RWPE2 (cell line): Measurements from ENCODE around the gene FGF8.

ENCODE experiments used
- ATAC-seq: fragments of 200-7000 bp; cut with Tn5 transposase; 3 replicates; pipeline ENCODE4 v1.9.1; 2021; ENCODE audit warnings: low read depth
- DNase-seq: peaks from one replicate; pipeline ENCODE4 v3.0.0-alpha.2; 2020; ENCODE audit warnings: low spot score
- H3K27ac ChIP-seq: fragments of 450-650 bp; 2 replicates; pipeline ENCODE4 v1.5.1; 2017; ENCODE audit warnings: mild to moderate bottlenecking; ENCODE audit not compliant: poor library complexity, severe bottlenecking
- H3K27me3 ChIP-seq: fragments of 250-450 bp; sonication (Bioruptor Pico); 2 replicates; pipeline ENCODE4 v1.5.1; 2021; ENCODE audit warnings: mild to moderate bottlenecking, moderate library complexity; ENCODE audit not compliant: insufficient read depth, poor library complexity, severe bottlenecking
- H3K36me3 ChIP-seq: fragments of 250-450 bp; sonication (Bioruptor Pico); 2 replicates; pipeline ENCODE4 v1.5.1; 2020; ENCODE audit warnings: low read depth, mild to moderate bottlenecking, moderate library complexity
- H3K4me1 ChIP-seq: fragments of 250-450 bp; sonication (Bioruptor Pico); 2 replicates; pipeline ENCODE4 v1.5.1; 2021; ENCODE audit warnings: mild to moderate bottlenecking, moderate library complexity; ENCODE audit not compliant: insufficient read depth, poor library complexity, severe bottlenecking
- H3K4me3 ChIP-seq: fragments of 250-450 bp; sonication (Bioruptor Pico); 2 replicates; pipeline ENCODE4 v1.5.1; 2021; ENCODE audit warnings: mild to moderate bottlenecking, moderate library complexity; ENCODE audit not compliant: severe bottlenecking
- H3K9me3 ChIP-seq: fragments of 250-450 bp; sonication (Bioruptor Pico); 2 replicates; pipeline ENCODE4 v1.5.1; 2021; ENCODE audit warnings: mild to moderate bottlenecking, moderate library complexity; ENCODE audit not compliant: severe bottlenecking
- CTCF ChIP-seq: fragments of 450-650 bp; IDR thresholded peaks from one replicate; pipeline ENCODE4 v1.5.1; 2017; ENCODE audit warnings: mild to moderate bottlenecking, moderate library complexity; ENCODE audit not compliant: poor library complexity, severe bottlenecking

FGF8 gene

GRCh38 chr10:101817337-101818118 lies 41.6 kb upstream of the FGF8 start:
- Histone ChIP-seq H3K27ac (peak overlapping the region; percentile 81), H3K36me3 (peaks cover 31% of the 10 kb centered on the region), H3K27me3 (no peaks in the 10 kb centered on the region), H3K4me1 (peaks cover 7% of the 10 kb centered on the region), H3K9me3 (no peaks in the 10 kb centered on the region), H3K4me3 (peak overlapping the region; percentile 77)
- peak; percentile 63 for ATAC-seq
- no peak for TF ChIP-seq CTCF
- DNase-seq: peak; percentile 95

- ATAC-seq: no peak
- H3K27me3 ChIP-seq: no peaks in the 10 kb centered on the region
- H3K27ac ChIP-seq: peak overlapping the region; percentile 81
- no peaks in the 10 kb centered on the region for H3K9me3 ChIP-seq
- no peak for TF ChIP-seq CTCF
- DNase-seq: no peak
- peak overlapping the region; percentile 77 for H3K4me3 ChIP-seq
- peaks cover 7% of the 10 kb centered on the region for H3K4me1 ChIP-seq
- peaks cover 37% of the 10 kb centered on the region for H3K36me3 ChIP-seq
Measured at GRCh38 chr10:101816913-101817336, 41.0 kb upstream of the FGF8 start.

GRCh38 chr10:101816376-101816775 lies 40.5 kb upstream of the FGF8 start:
- no peak for DNase-seq
- H3K4me1 ChIP-seq: peaks cover 7% of the 10 kb centered on the region
- peaks cover 43% of the 10 kb centered on the region for H3K36me3 ChIP-seq
- no peak for ATAC-seq
- TF ChIP-seq CTCF: no peak
- H3K9me3 ChIP-seq: no peaks in the 10 kb centered on the region
- H3K27me3 ChIP-seq: no peaks in the 10 kb centered on the region
- H3K27ac ChIP-seq: peak overlapping the region; percentile 81
- peak overlapping the region; percentile 77 for H3K4me3 ChIP-seq

GRCh38 chr10:101814466-101815071 lies 38.7 kb upstream of the FGF8 start:
- no peak for TF ChIP-seq CTCF
- ATAC-seq: no peak
- H3K27ac ChIP-seq: no peak overlapping the region
- H3K4me1 ChIP-seq: peaks cover 7% of the 10 kb centered on the region
- H3K36me3 ChIP-seq: peaks cover 59% of the 10 kb centered on the region
- peak overlapping the region; percentile 77 for H3K4me3 ChIP-seq
- H3K27me3 ChIP-seq: no peaks in the 10 kb centered on the region
- no peak for DNase-seq
- no peaks in the 10 kb centered on the region for H3K9me3 ChIP-seq

- no peak for DNase-seq
- no peak for TF ChIP-seq CTCF
- H3K4me3 ChIP-seq: no peak overlapping the region
- no peak for ATAC-seq
- peaks cover 79% of the 10 kb centered on the region for H3K36me3 ChIP-seq
- no peak overlapping the region for H3K27ac ChIP-seq
- peaks cover 7% of the 10 kb centered on the region for H3K4me1 ChIP-seq
- H3K9me3 ChIP-seq: no peaks in the 10 kb centered on the region
- H3K27me3 ChIP-seq: no peaks in the 10 kb centered on the region
Measured at GRCh38 chr10:101812606-101813005, 36.7 kb upstream of the FGF8 start.
